ENCODE measurements around the gene CYP4F11. TPM values are rescaled to one million over a fixed set of nuclear protein-coding genes. Genes with fewer than 3 reads are reported as not detected.

Gene CYP4F11
- total RNA-seq, 6 experiments from 2014 or later: 55.3 to 95.8 (median 84.5) TPM

DNA sequence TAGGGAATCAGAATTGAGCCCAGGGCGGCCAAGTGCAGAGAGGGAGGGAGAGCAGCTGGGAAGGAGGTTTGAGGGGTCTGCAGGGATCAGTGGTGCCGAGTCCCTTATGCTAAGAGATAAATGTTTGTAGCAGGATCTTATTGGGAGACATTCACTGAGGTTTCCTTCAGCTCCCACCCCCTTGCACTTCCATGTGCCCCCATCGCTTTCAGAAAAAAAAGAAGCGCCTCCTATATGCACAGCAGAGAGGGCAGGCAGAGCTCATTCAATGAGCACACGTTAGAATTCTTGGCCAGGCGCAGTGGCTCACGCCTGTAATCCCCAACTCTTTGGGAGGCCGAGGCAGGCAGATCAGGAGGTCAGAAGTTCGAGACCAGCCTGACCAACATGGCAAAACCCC is 64.5 kb downstream of the CYP4F11 start:
- Histone ChIP-seq H3K27ac (peak overlapping the region in 2 of 3 donors; percentile 69 to 76), H3K36me3 (no peaks in the 10 kb centered on the region), H3K4me1 (peaks cover 0 to 16% (median 5%) of the 10 kb centered on the region in 4 donors), H3K27me3 (no peaks in the 10 kb centered on the region), H3K4me3 (no peak overlapping the region), H3K9me3 (no peaks in the 10 kb centered on the region)
- WGBS (ENCODE audit: insufficient coverage, low coverage, low lambda C conversion rate, missing lambda C conversion rate): 31% methylated on average over 7 of the region's 9 CpGs
- TF ChIP-seq, protein P1, sequence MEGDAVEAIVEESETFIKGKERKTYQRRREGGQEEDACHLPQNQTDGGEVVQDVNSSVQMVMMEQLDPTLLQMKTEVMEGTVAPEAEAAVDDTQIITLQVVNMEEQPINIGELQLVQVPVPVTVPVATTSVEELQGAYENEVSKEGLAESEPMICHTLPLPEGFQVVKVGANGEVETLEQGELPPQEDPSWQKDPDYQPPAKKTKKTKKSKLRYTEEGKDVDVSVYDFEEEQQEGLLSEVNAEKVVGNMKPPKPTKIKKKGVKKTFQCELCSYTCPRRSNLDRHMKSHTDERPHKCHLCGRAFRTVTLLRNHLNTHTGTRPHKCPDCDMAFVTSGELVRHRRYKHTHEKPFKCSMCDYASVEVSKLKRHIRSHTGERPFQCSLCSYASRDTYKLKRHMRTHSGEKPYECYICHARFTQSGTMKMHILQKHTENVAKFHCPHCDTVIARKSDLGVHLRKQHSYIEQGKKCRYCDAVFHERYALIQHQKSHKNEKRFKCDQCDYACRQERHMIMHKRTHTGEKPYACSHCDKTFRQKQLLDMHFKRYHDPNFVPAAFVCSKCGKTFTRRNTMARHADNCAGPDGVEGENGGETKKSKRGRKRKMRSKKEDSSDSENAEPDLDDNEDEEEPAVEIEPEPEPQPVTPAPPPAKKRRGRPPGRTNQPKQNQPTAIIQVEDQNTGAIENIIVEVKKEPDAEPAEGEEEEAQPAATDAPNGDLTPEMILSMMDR (IDR thresholded peaks at IDR 0.05): no peak
- TF ChIP-seq POLR2A (IDR thresholded peaks at IDR 0.05): no peak
- no peak for DNase-seq
- ATAC-seq: peak; percentile 3 to 6 (median 4)
- intact Hi-C loops (cut with DNase I): no loop called here

DNA sequence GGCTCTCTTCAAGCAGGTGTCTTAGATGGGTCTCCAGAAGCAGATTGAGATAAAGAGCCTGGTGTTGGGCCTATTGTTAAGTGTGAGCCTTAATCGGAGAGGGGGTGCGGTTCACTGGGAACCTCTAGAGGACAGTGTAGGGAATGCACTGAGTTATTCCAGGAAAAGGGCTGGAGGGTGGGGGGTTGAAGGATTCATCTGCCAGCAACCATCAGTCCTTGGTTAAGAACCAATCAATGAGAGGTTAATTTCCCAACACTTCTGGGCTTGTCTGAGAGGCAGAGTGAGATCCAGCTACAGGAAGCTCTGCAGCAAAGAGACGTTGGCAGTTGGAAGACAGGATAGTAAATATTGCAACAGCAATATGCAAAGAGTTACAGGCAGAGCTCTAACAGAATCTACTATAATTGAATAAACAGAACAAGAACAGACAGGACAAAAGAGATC is 65.2 kb downstream of the CYP4F11 start:
- H3K36me3 ChIP-seq: no peaks in the 10 kb centered on the region
- intact Hi-C loops (cut with DNase I): no loop called here
- H3K27ac ChIP-seq: peak overlapping the region in 2 of 3 donors; percentile 69 to 76
- no peak overlapping the region for H3K4me3 ChIP-seq
- peak in 2 of 3 donors; percentile 53 to 82 for DNase-seq
- WGBS (ENCODE audit: insufficient coverage, low coverage, low lambda C conversion rate, missing lambda C conversion rate): 0% methylated on average over 3 of the region's 3 CpGs
- peaks cover 0 to 16% (median 5%) of the 10 kb centered on the region in 4 donors for H3K4me1 ChIP-seq
- TF ChIP-seq, protein P1 (IDR thresholded peaks at IDR 0.05): peak; percentile 63 to 86 (median 78)
- peak; percentile 60 for TF ChIP-seq POLR2A (IDR thresholded peaks at IDR 0.05)
- peak; percentile 95 to 97 (median 96) for ATAC-seq
- no peaks in the 10 kb centered on the region for H3K27me3 ChIP-seq
- no peaks in the 10 kb centered on the region for H3K9me3 ChIP-seq

DNA sequence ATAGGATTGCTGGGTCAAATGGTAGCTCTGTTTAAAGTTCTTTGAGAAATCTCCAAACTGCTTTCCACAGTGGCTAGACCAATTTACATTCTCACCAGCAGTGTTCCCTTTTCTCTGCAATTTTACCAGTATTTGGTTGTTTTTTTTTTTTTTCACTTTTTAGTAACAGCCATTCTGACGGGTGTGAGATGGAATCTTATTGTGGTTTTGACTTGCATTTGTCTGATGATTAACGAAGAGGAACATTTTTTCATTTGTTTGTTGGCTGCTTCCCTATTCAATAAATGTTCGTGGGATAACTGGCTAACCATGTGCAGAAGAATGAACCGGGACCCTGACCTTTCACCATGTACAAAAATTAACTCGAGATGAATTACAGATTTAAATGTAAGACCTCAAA is 67.7 kb downstream of the CYP4F11 start:
- peak in 1 of 4 donors; percentile 5 for ATAC-seq
- H3K4me3 ChIP-seq: no peak overlapping the region
- DNase-seq: no peak
- H3K4me1 ChIP-seq: peaks cover 0 to 16% (median 5%) of the 10 kb centered on the region in 4 donors
- no peaks in the 10 kb centered on the region for H3K27me3 ChIP-seq
- intact Hi-C loops (cut with DNase I): no loop called here
- WGBS (ENCODE audit: insufficient coverage, low coverage, low lambda C conversion rate, missing lambda C conversion rate): 10% methylated on average over 5 of the region's 5 CpGs
- no peak overlapping the region for H3K27ac ChIP-seq
- no peak for TF ChIP-seq POLR2A (IDR thresholded peaks at IDR 0.05)
- TF ChIP-seq, protein P1 (IDR thresholded peaks at IDR 0.05): no peak
- no peaks in the 10 kb centered on the region for H3K9me3 ChIP-seq
- H3K36me3 ChIP-seq: no peaks in the 10 kb centered on the region

DNA sequence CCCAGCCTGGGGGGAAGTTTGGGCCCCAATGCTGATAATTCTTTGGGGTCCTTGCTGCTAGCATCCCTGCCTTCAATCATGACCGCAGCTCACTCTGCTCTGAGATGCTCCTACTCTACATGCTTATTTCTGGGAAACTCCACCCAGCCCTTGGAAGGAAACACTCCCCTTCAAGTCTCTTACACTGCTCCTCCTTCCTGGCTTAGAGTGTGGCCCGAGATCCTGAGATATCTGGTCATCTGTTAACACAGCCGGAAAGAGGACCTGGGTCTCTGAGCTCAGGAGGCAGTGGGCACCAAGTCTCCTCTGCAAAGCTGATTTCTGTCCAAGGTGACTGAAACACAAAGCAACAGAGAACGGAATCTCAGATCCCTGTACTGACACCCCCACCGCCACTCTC is 69.5 kb downstream of the CYP4F11 start:
- DNase-seq (no peak), ATAC-seq (no peak)
- H3K9me3 ChIP-seq: no peaks in the 10 kb centered on the region
- intact Hi-C loops (cut with DNase I): no loop called here
- no peak overlapping the region for H3K27ac ChIP-seq
- no peaks in the 10 kb centered on the region for H3K36me3 ChIP-seq
- TF ChIP-seq, protein P1 (IDR thresholded peaks at IDR 0.05): no peak
- no peak for TF ChIP-seq POLR2A (IDR thresholded peaks at IDR 0.05)
- 72% methylated on average over 4 of the region's 5 CpGs for WGBS (ENCODE audit: insufficient coverage, low coverage, low lambda C conversion rate, missing lambda C conversion rate)
- peaks cover 0 to 10% (median 2%) of the 10 kb centered on the region in 4 donors for H3K4me1 ChIP-seq
- H3K4me3 ChIP-seq: no peak overlapping the region
- no peaks in the 10 kb centered on the region for H3K27me3 ChIP-seq
